HEK293T (cell line): Measurements from ENCODE around the gene PES1.

Experiments
- BHLHE40 ChIP-seq: fragments of 450-650 bp; IDR thresholded peaks from 2 replicates; pipeline ENCODE4 v1.6.1; 2016; ENCODE audit warnings: mild to moderate bottlenecking, moderate library complexity, borderline replicate concordance
- ELF4 ChIP-seq: fragments of 450-650 bp; IDR thresholded peaks from 2 replicates; pipeline ENCODE4 v1.6.1; 2017; ENCODE audit warnings: antibody characterized with exemption

GRCh38 chr22:30626413-30626812 lies 34.7 kb upstream of the PES1 start:
- TF ChIP-seq BHLHE40 (no peak), ELF4 (no peak)
